Smooth muscle cell (in vitro differentiated cells): ENCODE measurements around the gene ZNF106. TPM values are rescaled to one million over a fixed set of nuclear protein-coding genes. Genes with fewer than 3 reads are reported as not detected.

Experiments
- DNase-seq: peaks from one replicate; lab custom pipeline; 2025; ENCODE audit not compliant: unreplicated experiment; lab: John Stamatoyannopoulos, UW
- H2AFZ ChIP-seq: fragments of 200-600 bp; sonication (generic); 2 replicates; pipeline ENCODE4 v1.6.0; 2016; ENCODE audit warnings: antibody characterized with exemption, low read depth, mild to moderate bottlenecking
- H3F3A ChIP-seq: fragments of 200-600 bp; sonication (generic); 2 replicates; pipeline ENCODE4 v1.6.0; 2017; ENCODE audit warnings: antibody characterized with exemption, low read depth
- H3K27ac ChIP-seq: fragments of 200-600 bp; sonication (generic); 2 replicates; pipeline ENCODE4 v1.5.1; 2016; ENCODE audit warnings: low read depth, mild to moderate bottlenecking
- H3K27me3 ChIP-seq: fragments of 200-600 bp; sonication (generic); 2 replicates; pipeline ENCODE4 v1.6.1; 2016; ENCODE audit warnings: low read depth, mild to moderate bottlenecking
- H3K36me3 ChIP-seq: fragments of 200-600 bp; sonication (generic); 2 replicates; pipeline ENCODE4 v1.5.1; 2016; ENCODE audit warnings: low read depth
- H3K4me1 ChIP-seq: fragments of 200-600 bp; sonication (generic); 2 replicates; pipeline ENCODE4 v1.5.1; 2016; ENCODE audit warnings: low read depth
- H3K4me2 ChIP-seq: fragments of 200-600 bp; sonication (generic); 2 replicates; pipeline ENCODE4 v1.6.0; 2016; ENCODE audit warnings: mild to moderate bottlenecking
- H3K4me3 ChIP-seq: fragments of 200-600 bp; sonication (generic); 2 replicates; pipeline ENCODE4 v1.5.1; 2016; ENCODE audit warnings: mild to moderate bottlenecking
- H3K79me2 ChIP-seq: fragments of 200-600 bp; sonication (generic); 2 replicates; pipeline ENCODE4 v1.6.0; 2016; ENCODE audit warnings: low read depth, mild to moderate bottlenecking
- H3K9ac ChIP-seq: fragments of 200-600 bp; sonication (generic); 2 replicates; pipeline ENCODE4 v1.6.0; 2016; ENCODE audit warnings: low read depth
- H3K9me3 ChIP-seq: fragments of 200-600 bp; sonication (generic); replicated peaks from 2 replicates; pipeline ENCODE4 v1.5.1; 2016; ENCODE audit warnings: low read depth
- H4K20me1 ChIP-seq: fragments of 200-600 bp; sonication (generic); 2 replicates; pipeline ENCODE4 v1.6.0; 2016; ENCODE audit warnings: low read depth
- CTCF ChIP-seq: fragments of 200-600 bp; sonication (generic); IDR thresholded peaks from 2 replicates; pipeline ENCODE4 v1.5.1; 2017; ENCODE audit warnings: borderline replicate concordance, mild to moderate bottlenecking, antibody characterized with exemption; ENCODE audit not compliant: insufficient read depth, poor library complexity, severe bottlenecking
- WGBS: methylation state at CpG from one replicate; pipeline ENCODE4 v1.1.7; 2016; ENCODE audit warnings: low lambda C conversion rate; 5-methylcytosine and 5-hydroxymethylcytosine counted together
- polyA plus RNA-seq: library from polyadenylated mRNA; unstranded; fragments of >200 nt; fragmentation: Nextera tagmentation; extraction: Ambion mirVana; gene quantifications from 2 replicates; pipeline ENCODE4 v1.2.1, GENCODE V29; 2016
- total RNA-seq: library from RNA; depleted of rRNA; stranded (reverse); fragments of >200 nt; gene quantifications from 2 replicates; pipeline ENCODE4 v1.2.3, GENCODE V29; 2014

The ZNF106 gene
- total and polyA plus RNA-seq, 2 experiments from 2014 or later: 24.5 to 27.2 TPM

GRCh38 chr15:42373936-42374335 is 117.0 kb downstream of the ZNF106 start:
- Histone ChIP-seq H2AFZ (no peak overlapping the region), H4K20me1 (no peaks in the 10 kb centered on the region), H3K36me3 (no peaks in the 10 kb centered on the region), H3K27me3 (no peaks in the 10 kb centered on the region), H3K79me2 (no peaks in the 10 kb centered on the region), H3K9ac (no peak overlapping the region), H3F3A (no peaks in the 10 kb centered on the region), H3K4me1 (no peaks in the 10 kb centered on the region), H3K4me2 (no peak overlapping the region), H3K9me3 (no peaks in the 10 kb centered on the region), H3K27ac (no peak overlapping the region), H3K4me3 (no peak overlapping the region)
- DNase-seq: no peak
- WGBS: 92% methylated on average over 4 of the region's 4 CpGs
- no peak for TF ChIP-seq CTCF

GRCh38 chr15:42373274-42373673 is 117.7 kb downstream of the ZNF106 start:
- Histone ChIP-seq H3K4me1 (no peaks in the 10 kb centered on the region), H3K4me2 (no peak overlapping the region), H3K9ac (no peak overlapping the region), H2AFZ (no peak overlapping the region), H4K20me1 (no peaks in the 10 kb centered on the region), H3K36me3 (no peaks in the 10 kb centered on the region), H3K4me3 (no peak overlapping the region), H3K79me2 (no peaks in the 10 kb centered on the region), H3F3A (no peaks in the 10 kb centered on the region), H3K9me3 (no peaks in the 10 kb centered on the region), H3K27me3 (no peaks in the 10 kb centered on the region), H3K27ac (no peak overlapping the region)
- no peak for DNase-seq
- 95% methylated on average over 1 of the region's 1 CpG for WGBS
- no peak for TF ChIP-seq CTCF

DNA sequence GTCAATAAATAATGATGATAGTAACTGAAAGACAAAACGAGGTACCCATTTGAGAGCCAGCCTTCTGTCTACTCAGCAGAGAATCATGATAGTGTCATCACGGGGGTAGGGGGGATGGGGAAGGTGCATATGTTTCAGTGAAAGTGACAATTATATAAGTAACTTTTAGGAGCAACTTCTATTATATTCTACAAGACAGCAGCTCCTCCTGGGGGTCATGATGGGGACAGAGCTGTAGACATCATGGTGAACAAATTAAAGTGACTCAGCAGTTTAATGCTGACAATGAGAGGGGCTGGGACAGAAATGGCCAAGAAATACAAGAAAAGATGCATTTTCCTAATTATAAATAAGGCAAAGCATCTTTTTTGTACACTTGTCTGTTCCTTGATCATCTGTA is 119.8 kb downstream of the ZNF106 start:
- no peaks in the 10 kb centered on the region for H3K36me3 ChIP-seq
- H3F3A ChIP-seq: no peaks in the 10 kb centered on the region
- no peaks in the 10 kb centered on the region for H3K27me3 ChIP-seq
- H3K9me3 ChIP-seq: no peaks in the 10 kb centered on the region
- WGBS: 87% methylated on average over 2 of the region's 2 CpGs
- no peak for DNase-seq
- no peak overlapping the region for H3K4me2 ChIP-seq
- no peaks in the 10 kb centered on the region for H4K20me1 ChIP-seq
- no peak for TF ChIP-seq CTCF
- no peaks in the 10 kb centered on the region for H3K4me1 ChIP-seq
- no peak overlapping the region for H3K27ac ChIP-seq
- no peak overlapping the region for H3K4me3 ChIP-seq
- no peak overlapping the region for H2AFZ ChIP-seq
- H3K79me2 ChIP-seq: no peaks in the 10 kb centered on the region
- H3K9ac ChIP-seq: no peak overlapping the region

DNA sequence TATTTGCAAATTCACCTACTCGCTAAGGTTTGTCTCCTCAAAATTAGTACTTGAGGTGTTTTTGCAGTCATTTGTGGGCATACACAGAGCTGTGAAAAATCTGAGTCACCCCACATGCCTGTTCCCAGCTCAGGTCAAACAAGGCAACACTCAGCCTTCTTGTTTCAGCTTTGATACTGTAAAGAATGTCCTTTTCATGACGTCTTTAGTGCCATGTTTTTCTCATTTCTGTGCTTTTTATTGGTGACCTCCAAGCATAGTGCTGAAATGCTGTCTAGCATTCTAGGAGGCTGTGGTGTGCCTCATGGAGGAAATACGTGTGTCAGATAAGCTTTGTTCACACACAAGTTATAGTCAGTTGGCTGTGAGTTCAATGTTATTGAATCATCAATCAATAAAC is 122.8 kb downstream of the ZNF106 start:
- TF ChIP-seq CTCF: no peak
- no peak overlapping the region for H3K4me2 ChIP-seq
- no peaks in the 10 kb centered on the region for H3K27me3 ChIP-seq
- H3K9me3 ChIP-seq: no peaks in the 10 kb centered on the region
- DNase-seq: no peak
- H2AFZ ChIP-seq: no peak overlapping the region
- no peak overlapping the region for H3K27ac ChIP-seq
- H3K9ac ChIP-seq: no peak overlapping the region
- 75% methylated on average over 3 of the region's 3 CpGs for WGBS
- no peaks in the 10 kb centered on the region for H3K4me1 ChIP-seq
- no peaks in the 10 kb centered on the region for H3F3A ChIP-seq
- no peaks in the 10 kb centered on the region for H3K36me3 ChIP-seq
- H3K79me2 ChIP-seq: no peaks in the 10 kb centered on the region
- no peak overlapping the region for H3K4me3 ChIP-seq
- H4K20me1 ChIP-seq: no peaks in the 10 kb centered on the region
